Fibroblast of lung (primary cell): Measurements from ENCODE around the gene KCNQ2. TPM values are rescaled to one million over a fixed set of nuclear protein-coding genes. Genes with fewer than 3 reads are reported as not detected.

Source experiments
- DNase-seq, 2 donors: peaks; one replicate each; pipeline versions ENCODE4 v3.0.0 to v3.0.0-alpha.2; 2010; ENCODE audit warnings: low read depth in 2 of 2
- H2AFZ ChIP-seq: 2 replicates; pipeline ENCODE4 v1.5.1; 2012; ENCODE audit warnings: low read length, control low read depth, inconsistent platforms
- H3K27ac ChIP-seq: 2 replicates; pipeline ENCODE4 v1.5.1; 2011; ENCODE audit warnings: low read length, control low read depth; ENCODE audit not compliant: insufficient read depth
- H3K27me3 ChIP-seq: 2 replicates; pipeline ENCODE4 v1.5.1; 2011; ENCODE audit warnings: mild to moderate bottlenecking, low read length; ENCODE audit not compliant: control insufficient read depth, insufficient read depth
- H3K36me3 ChIP-seq: 2 replicates; pipeline ENCODE4 v1.5.1; 2011; ENCODE audit warnings: low read length; ENCODE audit not compliant: control insufficient read depth, insufficient read depth
- H3K4me1 ChIP-seq: 2 replicates; pipeline ENCODE4 v1.5.1; 2011; ENCODE audit warnings: low read length; ENCODE audit not compliant: control insufficient read depth, insufficient read depth; ENCODE audit errors: extremely low read depth
- H3K4me2 ChIP-seq: 2 replicates; pipeline ENCODE4 v1.5.1; 2011; ENCODE audit warnings: low read length, control low read depth; ENCODE audit not compliant: insufficient read depth; ENCODE audit errors: extremely low read depth
- H3K4me3 ChIP-seq, 4 experiments: fragments of 200-600 bp in 1 of 4; sonication (generic) in 1 of 4; replicated peaks in 1 of 4; 2 replicates each; pipeline ENCODE4 v1.5.1; 2011 to 2016; ENCODE audit warnings: low read length in 4 of 4, low read depth in 3 of 4, mild to moderate bottlenecking in 3 of 4, control low read depth in 2 of 4, inconsistent platforms in 1 of 4, mixed read lengths in 1 of 4; ENCODE audit not compliant: insufficient read depth in 1 of 4; ENCODE audit errors: control extremely low read depth in 1 of 4
- H3K79me2 ChIP-seq: 2 replicates; pipeline ENCODE4 v1.5.1; 2012; ENCODE audit warnings: mild to moderate bottlenecking, low read length, inconsistent platforms; ENCODE audit not compliant: control insufficient read depth, insufficient read depth
- H3K9ac ChIP-seq: 2 replicates; pipeline ENCODE4 v1.5.1; 2011; ENCODE audit warnings: mild to moderate bottlenecking, low read length, control low read depth; ENCODE audit not compliant: insufficient read depth
- H3K9me3 ChIP-seq: 2 replicates; pipeline ENCODE4 v1.5.1; 2012; ENCODE audit warnings: low read depth, low read length; ENCODE audit not compliant: control insufficient read depth, insufficient read depth
- H4K20me1 ChIP-seq: 2 replicates; pipeline ENCODE4 v1.5.1; 2011; ENCODE audit warnings: low read length; ENCODE audit not compliant: control insufficient read depth, insufficient read depth; ENCODE audit errors: extremely low read depth
- EZH2 ChIP-seq: IDR thresholded peaks from 2 replicates; pipeline ENCODE4 v1.5.1; 2012; ENCODE audit warnings: low read length, control low read depth, mild to moderate bottlenecking; ENCODE audit errors: missing control alignments
- polyA plus RNA-seq, 2 donors: library from polyadenylated mRNA; depleted of rRNA in 1 of 2; stranded (reverse) in 1 of 2; unstranded in 1 of 2; fragments of >200 nt; gene quantifications; 2 replicates each; pipeline ENCODE4 v1.2.1, GENCODE V29; 2011 to 2012; ENCODE audit warnings: missing spikeins in 1 of 2
- total RNA-seq: library from RNA; depleted of rRNA; stranded (reverse); fragments of >200 nt; gene quantifications from 2 replicates; pipeline ENCODE4 v1.2.1, GENCODE V29; 2014
- TF ChIP-seq, protein P1 (sequence below), 2 donors: IDR thresholded peaks in 1 of 2; conservative IDR thresholded peaks in 1 of 2; 1 replicate in 1 of 2; 2 replicates in 1 of 2; pipeline ENCODE4 v1.5.1; 2011 to 2012; ENCODE audit warnings: low read length in 2 of 2, control low read depth in 1 of 2, inconsistent platforms in 1 of 2, low read depth in 1 of 2, mild to moderate bottlenecking in 1 of 2

KCNQ2 gene
- total and polyA plus RNA-seq, 2 donors (not counting 1 experiment from before 2014, with no cell fraction given) = not detected

GRCh38 chr20:63507083-63507743 lies 34.8 kb upstream of the KCNQ2 start:
- H3K4me1 ChIP-seq = no peaks in the 10 kb centered on the region
- peaks cover 2% of the 10 kb centered on the region for H3K27me3 ChIP-seq
- no peak for DNase-seq
- H3K9ac ChIP-seq = no peak overlapping the region
- H3K36me3 ChIP-seq = no peaks in the 10 kb centered on the region
- H2AFZ ChIP-seq = no peak overlapping the region
- no peaks in the 10 kb centered on the region for H4K20me1 ChIP-seq
- no peak overlapping the region for H3K27ac ChIP-seq
- H3K4me3 ChIP-seq = no peak overlapping the region
- H3K9me3 ChIP-seq = no peaks in the 10 kb centered on the region
- TF ChIP-seq EZH2 = no peak
- TF ChIP-seq, protein P1, sequence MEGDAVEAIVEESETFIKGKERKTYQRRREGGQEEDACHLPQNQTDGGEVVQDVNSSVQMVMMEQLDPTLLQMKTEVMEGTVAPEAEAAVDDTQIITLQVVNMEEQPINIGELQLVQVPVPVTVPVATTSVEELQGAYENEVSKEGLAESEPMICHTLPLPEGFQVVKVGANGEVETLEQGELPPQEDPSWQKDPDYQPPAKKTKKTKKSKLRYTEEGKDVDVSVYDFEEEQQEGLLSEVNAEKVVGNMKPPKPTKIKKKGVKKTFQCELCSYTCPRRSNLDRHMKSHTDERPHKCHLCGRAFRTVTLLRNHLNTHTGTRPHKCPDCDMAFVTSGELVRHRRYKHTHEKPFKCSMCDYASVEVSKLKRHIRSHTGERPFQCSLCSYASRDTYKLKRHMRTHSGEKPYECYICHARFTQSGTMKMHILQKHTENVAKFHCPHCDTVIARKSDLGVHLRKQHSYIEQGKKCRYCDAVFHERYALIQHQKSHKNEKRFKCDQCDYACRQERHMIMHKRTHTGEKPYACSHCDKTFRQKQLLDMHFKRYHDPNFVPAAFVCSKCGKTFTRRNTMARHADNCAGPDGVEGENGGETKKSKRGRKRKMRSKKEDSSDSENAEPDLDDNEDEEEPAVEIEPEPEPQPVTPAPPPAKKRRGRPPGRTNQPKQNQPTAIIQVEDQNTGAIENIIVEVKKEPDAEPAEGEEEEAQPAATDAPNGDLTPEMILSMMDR (conservative IDR thresholded peaks at IDR 0.05 in 1 of 2, IDR thresholded peaks at IDR 0.05 in 1 of 2; ENCODE audit: low read depth in 1 of 2, low read length in 2 of 2) = no peak
- H3K79me2 ChIP-seq = no peaks in the 10 kb centered on the region
- no peak overlapping the region for H3K4me2 ChIP-seq

- no peaks in the 10 kb centered on the region for H4K20me1 ChIP-seq
- H2AFZ ChIP-seq = no peak overlapping the region
- H3K4me1 ChIP-seq = no peaks in the 10 kb centered on the region
Measured at GRCh38 chr20:63505723-63506122, 33.3 kb upstream of the KCNQ2 start.

GRCh38 chr20:63505281-63505680 lies 32.8 kb upstream of the KCNQ2 start:
- Histone ChIP-seq H3K4me1 (no peaks in the 10 kb centered on the region), H3K9me3 (no peaks in the 10 kb centered on the region), H3K4me2 (no peak overlapping the region), H4K20me1 (no peaks in the 10 kb centered on the region), H3K79me2 (no peaks in the 10 kb centered on the region), H3K9ac (no peak overlapping the region), H3K27ac (no peak overlapping the region), H2AFZ (no peak overlapping the region), H3K27me3 (peaks cover 2% of the 10 kb centered on the region), H3K36me3 (no peaks in the 10 kb centered on the region), H3K4me3 (no peak overlapping the region)
- no peak for DNase-seq
- TF ChIP-seq, protein P1 (conservative IDR thresholded peaks at IDR 0.05 in 1 of 2, IDR thresholded peaks at IDR 0.05 in 1 of 2; ENCODE audit: low read depth in 1 of 2, low read length in 2 of 2) = no peak
- no peak for TF ChIP-seq EZH2

More at GRCh38 chr20:63505723-63506122, 33.3 kb upstream of the KCNQ2 start:
- Histone ChIP-seq H3K27ac (no peak overlapping the region), H3K9me3 (no peaks in the 10 kb centered on the region), H3K9ac (no peak overlapping the region), H3K4me3 (no peak overlapping the region), H3K36me3 (no peaks in the 10 kb centered on the region), H3K79me2 (no peaks in the 10 kb centered on the region), H3K27me3 (peaks cover 2% of the 10 kb centered on the region), H3K4me2 (no peak overlapping the region)
- TF ChIP-seq EZH2 = no peak
- TF ChIP-seq, protein P1 (conservative IDR thresholded peaks at IDR 0.05 in 1 of 2, IDR thresholded peaks at IDR 0.05 in 1 of 2; ENCODE audit: low read depth in 1 of 2, low read length in 2 of 2) = no peak
- DNase-seq = no peak
